ENCODE data around the gene SLC22A12.
"Not testable (repeated sequence)": the region's sequence is repeated elsewhere in the genome, so short reads cannot be mapped to it uniquely, and the experiment has no call there.

SLC22A12 gene

GRCh38 chr11:64588701-64589100 lies 2.3 kb upstream of the SLC22A12 start:
- DNase-seq: no peak

DNA sequence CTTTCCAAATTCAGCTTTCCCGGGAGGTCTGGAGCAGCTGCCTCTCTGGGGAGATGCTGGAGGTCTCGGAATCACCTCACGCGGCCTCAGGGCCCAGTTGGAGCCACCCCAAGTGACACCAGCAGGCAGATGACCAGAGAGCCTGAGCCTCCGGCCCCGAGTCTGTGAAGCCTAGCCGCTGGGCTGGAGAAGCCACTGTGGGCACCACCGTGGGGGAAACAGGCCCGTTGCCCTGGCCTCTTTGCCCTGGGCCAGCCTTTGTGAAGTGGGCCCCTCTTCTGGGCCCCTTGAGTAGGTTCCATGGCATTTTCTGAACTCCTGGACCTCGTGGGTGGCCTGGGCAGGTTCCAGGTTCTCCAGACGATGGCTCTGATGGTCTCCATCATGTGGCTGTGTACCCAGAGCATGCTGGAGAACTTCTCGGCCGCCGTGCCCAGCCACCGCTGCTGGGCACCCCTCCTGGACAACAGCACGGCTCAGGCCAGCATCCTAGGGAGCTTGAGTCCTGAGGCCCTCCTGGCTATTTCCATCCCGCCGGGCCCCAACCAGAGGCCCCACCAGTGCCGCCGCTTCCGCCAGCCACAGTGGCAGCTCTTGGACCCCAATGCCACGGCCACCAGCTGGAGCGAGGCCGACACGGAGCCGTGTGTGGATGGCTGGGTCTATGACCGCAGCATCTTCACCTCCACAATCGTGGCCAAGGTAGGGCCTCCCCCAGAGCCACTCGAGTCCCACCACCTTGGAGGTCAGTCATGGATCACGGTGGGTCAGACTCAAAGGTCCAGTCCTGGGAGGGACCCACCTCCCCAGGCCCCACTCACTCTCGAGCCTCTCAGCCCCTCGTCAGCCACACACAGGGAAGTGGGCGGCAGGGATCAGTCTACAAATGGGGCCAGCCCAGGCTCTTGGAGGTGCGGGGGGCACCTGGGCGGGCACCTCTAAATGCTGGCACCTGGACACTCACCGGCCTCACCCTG lies 525 bp downstream of the SLC22A12 start:
- no peak for DNase-seq

DNA sequence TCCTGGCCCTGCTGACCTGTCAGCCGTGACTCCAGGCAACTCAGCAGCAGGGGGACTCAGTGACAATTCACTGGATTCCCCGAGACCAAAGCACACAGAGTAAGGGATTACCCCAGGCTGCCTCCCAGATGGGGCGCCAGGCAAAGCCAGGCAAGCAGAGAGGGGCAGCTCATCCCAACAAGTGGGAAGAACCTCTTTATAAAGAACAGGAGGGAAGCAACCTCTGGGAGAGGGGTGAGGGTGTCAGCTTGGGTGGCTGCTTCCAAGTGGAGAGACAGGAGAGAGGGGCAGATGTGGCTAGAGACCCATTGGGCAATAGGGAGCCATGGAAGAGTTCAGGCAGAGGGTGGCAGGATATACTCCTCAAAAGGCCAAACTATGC lies 1.2 kb downstream of the SLC22A12 start:
- no peak for DNase-seq

DNA sequence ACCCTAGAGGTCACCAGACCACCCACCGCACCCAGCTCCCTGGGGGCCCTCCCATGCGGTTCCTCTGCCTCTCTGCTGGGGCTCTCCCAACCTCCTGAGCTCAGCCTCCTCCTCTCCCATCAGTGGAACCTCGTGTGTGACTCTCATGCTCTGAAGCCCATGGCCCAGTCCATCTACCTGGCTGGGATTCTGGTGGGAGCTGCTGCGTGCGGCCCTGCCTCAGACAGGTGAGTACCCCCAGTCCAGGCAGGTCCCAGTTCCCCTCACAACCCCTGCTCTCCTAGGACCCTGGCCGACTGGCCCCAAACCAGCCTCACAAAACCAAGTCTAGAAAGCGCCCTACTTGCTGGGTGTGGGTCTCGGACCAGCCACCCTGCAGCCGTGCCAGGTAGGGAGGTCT lies 1.6 kb downstream of the SLC22A12 start:
- no peak for DNase-seq

- no peak for DNase-seq
Observed at GRCh38 chr11:64593156-64594105, 2.4 kb downstream of the SLC22A12 start.

- no peak for DNase-seq
Observed at GRCh38 chr11:64594159-64594939, 3.3 kb downstream of the SLC22A12 start.

DNA sequence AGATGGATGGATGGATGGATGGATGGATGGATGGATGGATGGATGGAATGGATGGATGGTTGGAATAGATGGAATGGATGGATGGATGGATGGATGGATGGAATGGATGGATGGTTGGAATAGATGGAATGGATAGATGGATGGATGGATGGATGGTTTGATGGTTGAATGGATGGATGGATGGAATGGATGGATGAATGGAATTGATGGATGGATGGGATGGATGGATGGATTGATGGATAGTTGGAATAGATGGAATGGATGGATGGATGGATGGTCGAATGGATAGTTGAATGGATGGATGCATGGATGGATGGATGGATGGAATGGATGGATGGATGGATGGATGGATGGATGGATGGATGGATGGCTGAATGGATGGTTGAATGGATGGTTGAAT lies 4.9 kb downstream of the SLC22A12 start:
- not testable (repeated sequence) for DNase-seq

DNA sequence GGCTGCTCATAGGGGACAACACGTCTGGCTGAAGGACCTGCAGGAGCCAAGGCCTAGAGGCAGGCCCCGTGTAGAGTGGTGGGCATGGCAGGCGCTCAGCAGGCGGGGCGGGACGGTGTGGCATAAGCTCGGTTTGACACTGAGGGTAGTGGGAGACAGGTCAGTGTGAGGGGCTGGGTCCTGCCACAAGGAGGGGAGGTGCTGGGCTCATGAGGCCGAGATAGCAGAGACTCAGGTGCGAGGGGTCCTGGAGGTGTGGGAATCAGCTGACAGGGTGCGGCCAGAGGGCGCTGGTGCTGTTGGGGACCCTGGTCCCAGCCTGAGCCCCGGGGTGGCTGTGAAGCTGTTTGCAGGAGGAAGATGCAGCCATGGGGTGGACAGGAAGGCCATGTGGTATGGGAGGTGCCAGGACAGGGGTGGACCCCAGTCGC lies 6.7 kb downstream of the SLC22A12 start:
- DNase-seq: no peak

DNA sequence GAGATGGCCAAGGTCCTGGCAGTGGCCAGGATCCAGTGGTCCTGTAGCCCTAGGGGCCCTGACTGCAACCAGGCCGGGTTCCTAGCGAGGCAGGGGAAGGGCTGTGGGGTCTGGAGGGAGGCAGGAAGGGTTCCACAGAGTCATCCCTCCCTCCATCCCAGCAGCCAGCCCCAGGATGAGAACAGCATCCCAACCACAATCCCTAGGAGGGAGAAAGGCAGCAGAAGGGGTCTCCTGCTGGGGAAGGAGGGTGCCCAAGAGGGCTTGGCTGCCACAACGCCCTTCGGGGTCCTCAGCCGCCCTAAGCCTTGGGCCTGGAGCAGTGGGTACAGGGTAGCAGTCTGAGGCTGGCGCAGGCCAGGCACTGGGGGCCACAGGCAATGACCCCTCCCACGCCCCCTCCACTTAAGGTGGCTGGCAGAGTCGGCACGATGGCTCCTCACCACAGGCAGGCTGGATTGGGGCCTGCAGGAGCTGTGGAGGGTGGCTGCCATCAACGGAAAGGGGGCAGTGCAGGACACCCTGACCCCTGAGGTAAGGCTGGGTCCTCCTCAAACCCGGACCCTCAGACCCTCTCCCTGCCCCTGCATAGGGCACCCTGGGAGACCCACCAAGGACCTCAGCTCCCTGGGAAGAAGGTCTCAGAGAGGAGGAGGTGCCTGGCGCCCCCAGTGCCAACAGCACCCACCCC lies 7.2 kb downstream of the SLC22A12 start:
- no peak for DNase-seq

DNA sequence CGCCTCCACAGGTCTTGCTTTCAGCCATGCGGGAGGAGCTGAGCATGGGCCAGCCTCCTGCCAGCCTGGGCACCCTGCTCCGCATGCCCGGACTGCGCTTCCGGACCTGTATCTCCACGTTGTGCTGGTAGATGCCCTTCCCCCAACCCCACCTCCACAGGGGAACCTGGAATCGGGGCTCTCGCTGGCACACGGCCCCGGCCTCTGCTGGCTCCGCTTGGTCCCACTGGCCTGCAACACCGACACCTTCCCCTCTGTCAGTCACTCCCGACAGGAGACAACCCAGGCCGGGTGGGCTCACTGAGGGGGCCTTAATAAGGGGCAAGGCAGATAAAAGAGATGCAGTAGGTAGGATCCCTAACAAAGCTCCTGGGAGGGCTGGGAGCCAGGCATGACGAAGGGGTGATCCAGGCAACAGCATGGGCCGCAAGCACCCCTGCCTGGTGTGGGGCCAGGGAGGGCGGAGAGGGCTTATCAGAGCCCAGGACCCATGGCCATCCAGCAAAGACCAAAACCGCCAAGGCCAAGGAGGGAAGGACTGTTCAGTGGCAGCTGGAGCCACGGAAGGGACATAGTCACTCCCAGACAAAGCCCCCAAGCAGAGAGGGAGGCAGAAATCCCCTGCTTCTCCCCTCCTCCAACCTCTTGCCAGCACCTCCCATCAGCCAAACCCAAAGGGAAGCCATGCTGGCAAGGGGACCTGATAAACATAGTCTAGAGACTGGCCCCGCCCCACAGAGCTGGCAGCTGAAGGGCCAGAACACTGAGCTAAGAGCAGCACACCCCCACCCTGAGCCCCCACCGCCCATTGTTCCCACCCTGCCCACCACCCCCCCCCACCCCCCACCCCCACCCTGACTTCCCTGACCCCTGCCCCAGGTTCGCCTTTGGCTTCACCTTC lies 8.0 kb downstream of the SLC22A12 start:
- no peak for DNase-seq

GRCh38 chr11:64599698-64600211 lies 8.7 kb downstream of the SLC22A12 start:
- DNase-seq: no peak

GRCh38 chr11:64600281-64600992 lies 9.4 kb downstream of the SLC22A12 start:
- no peak for DNase-seq

DNA sequence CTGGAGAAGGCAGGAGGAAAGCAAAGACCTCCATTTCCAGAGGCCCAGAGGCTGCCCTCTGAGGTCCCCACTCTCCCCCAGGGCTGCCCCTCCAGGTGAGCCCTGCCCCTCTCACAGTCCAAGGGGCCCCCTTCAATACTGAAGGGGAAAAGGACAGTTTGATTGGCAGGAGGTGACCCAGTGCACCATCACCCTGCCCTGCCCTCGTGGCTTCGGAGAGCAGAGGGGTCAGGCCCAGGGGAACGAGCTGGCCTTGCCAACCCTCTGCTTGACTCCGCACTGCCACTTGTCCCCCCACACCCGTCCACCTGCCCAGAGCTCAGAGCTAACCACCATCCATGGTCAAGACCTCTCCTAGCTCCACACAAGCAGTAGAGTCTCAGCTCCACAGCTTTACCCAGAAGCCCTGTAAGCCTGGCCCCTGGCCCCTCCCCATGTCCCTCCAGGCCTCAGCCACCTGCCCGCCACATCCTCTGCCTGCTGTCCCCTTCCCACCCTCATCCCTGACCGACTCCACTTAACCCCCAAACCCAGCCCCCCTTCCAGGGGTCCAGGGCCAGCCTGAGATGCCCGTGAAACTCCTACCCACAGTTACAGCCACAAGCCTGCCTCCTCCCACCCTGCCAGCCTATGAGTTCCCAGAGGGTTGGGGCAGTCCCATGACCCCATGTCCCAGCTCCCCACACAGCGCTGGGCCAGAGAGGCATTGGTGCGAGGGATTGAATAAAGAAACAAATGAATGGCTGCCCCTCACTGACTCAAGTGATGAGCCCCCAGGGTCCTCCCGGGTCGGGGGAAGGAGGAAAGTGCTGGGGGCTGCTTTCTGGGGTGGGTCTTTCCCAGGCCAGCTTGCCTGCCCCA lies 10.8 kb downstream of the SLC22A12 start:
- no peak for DNase-seq

GRCh38 chr11:64602466-64603070 lies 11.5 kb downstream of the SLC22A12 start:
- DNase-seq: no peak

DNA sequence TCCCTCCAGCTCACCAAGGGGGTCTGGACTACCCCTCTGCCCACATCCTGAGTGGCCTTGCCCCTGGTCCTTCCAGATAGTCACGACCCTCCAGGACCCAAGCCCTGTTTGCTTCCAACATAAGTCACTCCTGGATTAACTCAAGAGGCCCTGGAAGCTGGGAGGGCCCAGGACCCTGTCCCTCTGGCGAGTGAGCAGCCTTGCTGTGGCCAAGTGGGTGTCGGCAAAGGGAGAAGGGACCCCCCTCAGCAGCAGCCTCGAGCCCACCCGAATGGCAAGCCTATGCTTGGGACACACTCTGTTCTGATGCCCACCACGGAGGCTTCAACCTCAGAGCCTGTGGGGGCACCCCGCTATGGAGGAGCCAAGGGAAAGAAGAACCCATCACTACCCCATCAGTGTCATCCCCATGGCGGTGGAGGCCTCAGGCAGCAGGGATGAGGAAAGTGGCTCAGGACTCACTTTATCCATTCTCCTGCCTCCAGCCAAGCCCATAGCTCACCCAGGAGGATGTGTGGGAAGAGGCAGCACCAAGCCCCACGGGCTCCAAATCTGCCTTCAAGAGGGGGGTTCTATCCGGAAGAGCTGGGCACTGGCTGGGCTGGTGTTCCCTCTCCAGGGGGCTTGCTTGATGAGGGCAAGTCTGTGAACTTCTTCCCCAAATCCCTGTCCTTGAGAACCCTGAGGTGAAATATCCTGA lies 12.5 kb downstream of the SLC22A12 start:
- DNase-seq: no peak

DNA sequence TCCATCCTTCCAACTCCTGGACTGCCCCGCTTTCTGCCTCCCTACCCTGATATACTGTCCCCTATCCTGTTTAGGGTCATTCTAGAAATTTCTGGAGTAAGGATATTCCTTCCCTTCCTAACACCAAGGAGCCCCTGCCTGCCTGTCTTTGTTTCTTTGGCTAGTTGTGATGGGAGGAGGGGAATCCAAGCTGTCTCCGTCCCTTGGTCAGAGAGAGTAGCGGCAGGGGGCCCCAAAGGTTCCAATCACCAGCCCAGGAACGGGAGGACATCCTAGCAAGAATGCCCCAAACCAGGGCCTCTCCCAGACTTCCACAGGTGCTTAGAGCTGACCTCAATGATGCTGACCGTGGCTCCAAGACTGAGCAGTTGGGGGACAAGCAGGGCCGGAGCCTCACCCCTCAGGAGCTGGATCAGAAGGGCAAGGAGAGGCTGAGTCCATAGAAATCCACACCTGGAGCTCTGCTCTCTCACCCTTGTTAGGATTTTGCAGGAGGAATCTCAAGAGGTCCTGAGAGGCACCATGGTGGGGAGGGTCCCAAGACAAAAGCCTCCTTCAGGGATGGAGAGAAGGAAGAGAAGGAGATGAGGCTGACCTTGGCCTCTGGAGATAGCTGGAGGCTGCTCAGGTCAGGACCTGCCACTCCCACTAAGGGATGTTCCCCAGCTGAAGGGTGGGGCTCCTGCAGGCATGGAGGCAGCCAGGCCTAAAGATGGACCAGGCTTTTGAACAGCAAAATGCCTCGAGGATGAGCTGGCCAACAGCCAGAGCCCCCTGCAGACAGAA lies 13.6 kb downstream of the SLC22A12 start:
- DNase-seq: no peak

DNA sequence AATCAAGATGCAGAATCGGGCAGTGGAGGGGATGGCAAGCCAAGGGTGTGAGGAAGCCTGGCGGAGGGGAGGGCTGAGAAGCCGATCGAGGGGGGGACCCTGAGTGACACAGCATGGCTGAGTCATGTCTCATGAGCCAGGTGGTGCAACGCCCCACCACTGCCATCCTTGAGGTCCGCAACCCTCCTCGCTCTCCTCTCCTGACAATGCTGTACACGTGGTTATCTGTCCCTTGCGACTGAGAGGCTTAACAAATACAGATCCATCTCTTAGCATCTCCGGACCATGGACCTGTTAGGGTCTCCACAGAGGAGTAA lies 14.2 kb downstream of the SLC22A12 start:
- DNase-seq: no peak
